ENCODE measurements around the gene SAMD9L.

- TF ChIP-seq EZH2phosphoT487 (IDR thresholded peaks at IDR 0.05; ENCODE audit: low read depth) = no peak
- TF ChIP-seq CTCF (IDR thresholded peaks at IDR 0.05; ENCODE audit: low read depth, low read length) = no peak
These were observed 40.2 kb downstream of the SAMD9L start for GRCh38 chr7:93108003-93108402.
